Suprapubic skin (tissue), 4 donors: ENCODE results near the gene KIAA0319L. TPM values are rescaled to one million over a fixed set of nuclear protein-coding genes. Genes with fewer than 3 reads are reported as not detected.

Experiments used
- DNase-seq, 2 donors: peaks; one replicate each; pipeline ENCODE4 v3.0.0-alpha.2; 2019; ENCODE audit warnings: low spot score in 2 of 2
- H3K27ac ChIP-seq: fragments of 200-600 bp; sonication (generic); one replicate; pipeline ENCODE4 v1.5.1; 2019
- H3K27me3 ChIP-seq: fragments of 200-600 bp; sonication (generic); one replicate; pipeline ENCODE4 v1.5.1; 2019
- H3K36me3 ChIP-seq: fragments of 200-600 bp; sonication (generic); one replicate; pipeline ENCODE4 v1.5.1; 2019
- H3K4me1 ChIP-seq: fragments of 200-600 bp; sonication (generic); one replicate; pipeline ENCODE4 v1.5.1; 2019
- H3K4me3 ChIP-seq: fragments of 200-600 bp; sonication (generic); one replicate; pipeline ENCODE4 v1.5.1; 2019; ENCODE audit warnings: mild to moderate bottlenecking
- H3K9me3 ChIP-seq: fragments of 200-600 bp; sonication (generic); one replicate; pipeline ENCODE4 v1.5.1; 2019
- EP300 ChIP-seq: sonication (generic); formaldehyde crosslinking; IDR thresholded peaks from one replicate; pipeline ENCODE4 v1.6.1; 2017; ENCODE audit warnings: antibody characterized with exemption
- POLR2A ChIP-seq, 2 donors: fragments of 450-650 bp; IDR thresholded peaks; one replicate each; pipeline ENCODE4 v1.6.1; 2017; ENCODE audit warnings: antibody characterized with exemption in 2 of 2, mild to moderate bottlenecking in 2 of 2, moderate library complexity in 2 of 2
- POLR2AphosphoS5 ChIP-seq, 3 donors: sonication (generic); formaldehyde crosslinking; IDR thresholded peaks; one replicate each; pipeline ENCODE4 v1.6.1; 2017; ENCODE audit warnings: antibody characterized with exemption in 3 of 3
- WGBS: methylation state at CpG from one replicate; pipeline ENCODE4 v1.1.5; 2018; 5-methylcytosine and 5-hydroxymethylcytosine counted together
- total RNA-seq, 4 donors: library from RNA; depleted of rRNA; stranded (reverse); fragments of >200 nt; gene quantifications; one replicate each; pipeline ENCODE4 v1.1.0, GENCODE V29; 2016
- TF ChIP-seq, protein P1 (sequence below), 2 donors: fragments of 200-600 bp in 1 of 2; fragments of 450-650 bp in 1 of 2; sonication (generic) in 1 of 2; IDR thresholded peaks; one replicate each; pipeline ENCODE4 v1.5.1; 2016 to 2019; ENCODE audit warnings: antibody characterized with exemption in 2 of 2, mild to moderate bottlenecking in 1 of 2, moderate library complexity in 1 of 2

KIAA0319L gene
- 100 to 1,000 TPM in 2 of 4 donors, 10 to 100 TPM in 2; 52.1 to 124 (median 83.5) TPM for total RNA-seq

DNA sequence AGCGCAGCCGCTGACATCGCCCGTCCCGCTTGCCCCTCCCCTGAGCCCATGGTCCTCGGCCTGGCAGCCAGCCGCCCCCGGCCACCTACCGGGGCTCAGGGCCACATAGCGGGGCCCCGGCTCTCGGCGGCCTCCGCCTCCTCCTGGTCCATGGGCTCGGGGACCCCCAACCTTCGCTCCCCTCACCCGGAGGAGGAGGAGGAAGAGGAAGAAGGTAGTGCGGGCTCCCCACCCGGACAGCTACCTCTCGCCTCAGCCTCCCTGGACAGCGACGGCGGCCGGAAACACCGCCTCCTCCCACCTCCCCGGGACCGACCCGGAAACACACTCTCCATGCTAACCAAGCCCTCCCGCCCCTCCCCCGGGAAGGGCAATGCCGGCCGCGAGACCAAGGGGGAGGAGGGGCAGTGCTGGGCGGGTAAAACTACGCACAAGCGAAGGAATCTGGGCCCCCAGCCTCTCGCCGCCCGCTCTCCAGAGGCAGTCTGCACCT is at the start of gene KIAA0319L:
TSS of gene KIAA0319L (minus strand) at position 286 of the 493 bp plus-strand sequence. CDS start 2,912 bp downstream, outside the sequence.
- TF ChIP-seq, protein P1, sequence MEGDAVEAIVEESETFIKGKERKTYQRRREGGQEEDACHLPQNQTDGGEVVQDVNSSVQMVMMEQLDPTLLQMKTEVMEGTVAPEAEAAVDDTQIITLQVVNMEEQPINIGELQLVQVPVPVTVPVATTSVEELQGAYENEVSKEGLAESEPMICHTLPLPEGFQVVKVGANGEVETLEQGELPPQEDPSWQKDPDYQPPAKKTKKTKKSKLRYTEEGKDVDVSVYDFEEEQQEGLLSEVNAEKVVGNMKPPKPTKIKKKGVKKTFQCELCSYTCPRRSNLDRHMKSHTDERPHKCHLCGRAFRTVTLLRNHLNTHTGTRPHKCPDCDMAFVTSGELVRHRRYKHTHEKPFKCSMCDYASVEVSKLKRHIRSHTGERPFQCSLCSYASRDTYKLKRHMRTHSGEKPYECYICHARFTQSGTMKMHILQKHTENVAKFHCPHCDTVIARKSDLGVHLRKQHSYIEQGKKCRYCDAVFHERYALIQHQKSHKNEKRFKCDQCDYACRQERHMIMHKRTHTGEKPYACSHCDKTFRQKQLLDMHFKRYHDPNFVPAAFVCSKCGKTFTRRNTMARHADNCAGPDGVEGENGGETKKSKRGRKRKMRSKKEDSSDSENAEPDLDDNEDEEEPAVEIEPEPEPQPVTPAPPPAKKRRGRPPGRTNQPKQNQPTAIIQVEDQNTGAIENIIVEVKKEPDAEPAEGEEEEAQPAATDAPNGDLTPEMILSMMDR (IDR thresholded peaks at IDR 0.05), result no peak
- TF ChIP-seq POLR2AphosphoS5 (IDR thresholded peaks at IDR 0.05) (peak in 2 of 3 donors; percentile 32 to 57), POLR2A (IDR thresholded peaks at IDR 0.05) (peak in 1 of 2 donors; percentile 27)
- H3K9me3 ChIP-seq, result no peaks in the 10 kb centered on the region
- peaks cover 13% of the 10 kb centered on the region for H3K36me3 ChIP-seq
- DNase-seq, result peak; percentile 83 to 93
- peaks cover 74% of the 10 kb centered on the region for H3K4me1 ChIP-seq
- H3K4me3 ChIP-seq, result peak within 1 kb of the TSS; percentile 76
- 0% methylated on average over 5 of the region's 39 CpGs for WGBS
- no peaks in the 10 kb centered on the region for H3K27me3 ChIP-seq
- peak within 1 kb of the TSS; percentile 91 for H3K27ac ChIP-seq

DNA sequence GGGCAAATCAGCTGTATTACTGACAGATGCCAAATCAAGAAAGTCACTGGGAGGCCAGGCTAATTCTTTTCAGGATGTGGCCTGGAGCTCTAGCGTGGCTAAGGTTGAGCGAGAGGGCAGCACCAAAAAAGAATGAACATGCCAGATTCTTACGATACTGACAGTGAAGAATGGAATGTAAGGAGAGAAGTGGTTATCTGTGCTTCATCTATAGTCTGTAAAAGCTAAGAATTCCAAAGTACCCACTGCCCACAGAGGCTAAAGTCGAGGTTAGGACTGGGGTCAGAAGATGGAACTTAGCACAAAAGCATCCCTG is 48.6 kb upstream of the KIAA0319L start:
- WGBS, result 78% methylated on average over 4 of the region's 4 CpGs
- TF ChIP-seq POLR2A (IDR thresholded peaks at IDR 0.05) (no peak), POLR2AphosphoS5 (IDR thresholded peaks at IDR 0.05) (no peak), EP300 (no peak)
- TF ChIP-seq, protein P1 (IDR thresholded peaks at IDR 0.05), result no peak
- no peak for DNase-seq

DNA sequence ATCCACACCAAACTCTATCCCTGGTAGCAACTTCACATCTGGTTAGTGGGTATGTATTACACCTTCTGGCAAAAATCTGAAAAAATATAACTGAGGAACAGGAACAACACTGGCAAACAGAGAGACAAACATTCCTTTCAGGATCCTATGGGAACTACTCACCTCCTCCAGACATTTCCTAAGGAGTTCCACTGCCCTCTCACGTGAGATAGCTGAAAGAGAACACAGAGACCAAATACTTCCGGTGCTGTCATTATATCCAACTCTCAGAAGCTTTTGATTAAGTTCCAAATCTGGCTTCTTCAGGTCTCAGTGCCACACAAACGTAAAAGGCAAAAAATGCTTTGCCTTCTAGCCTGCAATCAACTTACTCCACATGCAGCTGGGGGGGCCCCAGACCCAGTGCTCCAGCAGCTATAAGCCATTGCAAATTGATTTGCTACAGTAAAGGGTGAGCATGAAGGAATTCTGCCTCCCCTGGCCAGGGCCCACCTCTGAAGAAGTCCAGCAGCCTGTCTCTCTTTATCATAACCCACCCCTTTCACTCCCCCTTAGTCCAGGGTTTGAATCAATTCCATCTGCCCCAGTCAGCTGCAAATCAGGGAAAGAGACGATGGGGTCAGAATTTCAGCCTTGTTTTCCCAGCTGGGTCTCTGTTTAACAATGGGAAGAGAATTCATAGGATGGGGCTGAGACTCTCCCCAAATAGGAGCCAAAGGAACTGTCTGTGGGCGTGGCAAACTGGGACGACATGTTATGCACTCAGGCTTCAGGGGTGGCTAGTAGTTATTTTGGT is 48.1 kb upstream of the KIAA0319L start:
- H3K27me3 ChIP-seq, result no peaks in the 10 kb centered on the region
- TF ChIP-seq EP300, result no peak

More for the DNA sequence above, 48.6 kb upstream of the KIAA0319L start:
- Histone ChIP-seq H3K4me3 (no peak overlapping the region), H3K27ac (no peak overlapping the region), H3K9me3 (no peaks in the 10 kb centered on the region), H3K36me3 (peaks cover 90% of the 10 kb centered on the region), H3K27me3 (no peaks in the 10 kb centered on the region), H3K4me1 (no peaks in the 10 kb centered on the region)

DNA sequence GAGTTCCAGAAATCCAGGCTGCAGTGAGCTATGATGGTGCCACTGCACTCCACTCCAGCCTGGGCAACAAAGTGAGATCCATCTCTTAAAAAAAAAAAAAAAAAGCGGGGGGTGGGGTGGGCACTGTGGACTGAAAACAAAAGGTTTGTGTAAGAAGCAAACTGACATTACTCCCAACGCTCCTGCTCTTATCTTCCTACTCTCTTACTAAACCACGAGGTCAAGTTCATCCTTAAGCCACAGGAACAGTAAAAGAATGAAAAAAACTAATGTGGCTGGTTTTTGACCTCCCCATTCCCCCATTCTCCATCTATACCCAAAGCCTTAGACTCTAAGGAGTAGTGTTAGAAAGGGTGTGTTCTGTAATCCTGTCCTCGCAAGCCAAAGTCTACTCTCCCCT is 46.7 kb upstream of the KIAA0319L start:
- WGBS, result 93% methylated on average over 4 of the region's 4 CpGs
- Histone ChIP-seq H3K36me3 (peaks cover 75% of the 10 kb centered on the region), H3K27ac (no peak overlapping the region), H3K9me3 (no peaks in the 10 kb centered on the region), H3K4me1 (no peaks in the 10 kb centered on the region), H3K4me3 (no peak overlapping the region), H3K27me3 (no peaks in the 10 kb centered on the region)
- TF ChIP-seq, protein P1 (IDR thresholded peaks at IDR 0.05), result no peak
- no peak for TF ChIP-seq POLR2AphosphoS5 (IDR thresholded peaks at IDR 0.05)
- no peak for DNase-seq

More for the DNA sequence above, 48.1 kb upstream of the KIAA0319L start:
- Histone ChIP-seq H3K27ac (no peak overlapping the region), H3K4me1 (no peaks in the 10 kb centered on the region), H3K36me3 (peaks cover 86% of the 10 kb centered on the region), H3K9me3 (no peaks in the 10 kb centered on the region), H3K4me3 (no peak overlapping the region)
- DNase-seq, result no peak
- WGBS, result 80% methylated on average over 6 of the region's 6 CpGs

DNA sequence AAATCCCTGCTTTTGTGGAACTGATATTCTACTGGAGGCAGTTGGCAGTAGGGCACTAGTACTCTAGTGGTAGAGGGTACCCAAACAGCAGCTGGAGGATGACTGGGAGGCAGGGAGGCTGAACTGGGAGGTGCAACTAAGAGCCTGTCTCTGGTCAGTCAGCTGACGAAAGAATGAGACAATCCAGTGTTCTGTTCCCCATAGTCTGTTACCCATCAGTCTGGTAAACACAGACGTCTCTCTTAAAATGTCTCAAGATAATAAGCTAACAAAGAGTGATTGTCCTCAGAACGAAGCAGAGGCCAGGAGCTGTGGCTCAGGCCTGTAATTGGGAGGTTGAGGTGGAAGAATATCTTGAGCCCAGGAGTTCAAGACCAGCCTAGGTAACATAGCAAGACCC is 46.3 kb upstream of the KIAA0319L start:
- Histone ChIP-seq H3K4me1 (no peaks in the 10 kb centered on the region), H3K4me3 (no peak overlapping the region), H3K9me3 (no peaks in the 10 kb centered on the region), H3K27me3 (no peaks in the 10 kb centered on the region), H3K36me3 (peaks cover 71% of the 10 kb centered on the region), H3K27ac (no peak overlapping the region)
- DNase-seq, result no peak
- TF ChIP-seq EP300, result no peak
- TF ChIP-seq, protein P1 (IDR thresholded peaks at IDR 0.05), result no peak
- no peak for TF ChIP-seq POLR2AphosphoS5 (IDR thresholded peaks at IDR 0.05)
- no peak for TF ChIP-seq POLR2A (IDR thresholded peaks at IDR 0.05)
- 75% methylated on average over 3 of the region's 3 CpGs for WGBS
